GM19463 (cell line): ENCODE results near the gene RBM47.
"Not testable (repeated sequence)": the region's sequence is repeated elsewhere in the genome, so short reads cannot be mapped to it uniquely, and the experiment has no call there.

Source experiments
- ATAC-seq: cut with Tn5 transposase; IDR thresholded peaks from one replicate; pipeline ENCODE4 v1.9.1; 2021; ENCODE audit warnings: mild to moderate bottlenecking, moderate library complexity; ENCODE audit not compliant: unreplicated experiment

The RBM47 gene

GRCh38 chr4:40544221-40544620 is 85.4 kb downstream of the RBM47 start:
- ATAC-seq = no peak

- ATAC-seq = no peak
Measured at GRCh38 chr4:40540800-40541199, 88.9 kb downstream of the RBM47 start.

- ATAC-seq = peak; percentile 60
Measured at GRCh38 chr4:40536032-40536431, 93.6 kb downstream of the RBM47 start.

GRCh38 chr4:40531636-40532023 is 98.0 kb downstream of the RBM47 start:
- ATAC-seq = no peak

GRCh38 chr4:40530961-40531635 is 98.6 kb downstream of the RBM47 start:
- no peak for ATAC-seq

- ATAC-seq = no peak
Measured at GRCh38 chr4:40526741-40527140, 102.9 kb downstream of the RBM47 start.

GRCh38 chr4:40525752-40526598 is 103.7 kb downstream of the RBM47 start:
- ATAC-seq = no peak

GRCh38 chr4:40524366-40525041 is 105.2 kb downstream of the RBM47 start:
- ATAC-seq = no peak

GRCh38 chr4:40523581-40523980 is 106.1 kb downstream of the RBM47 start:
- no peak for ATAC-seq

- no peak for ATAC-seq
Measured at GRCh38 chr4:40521957-40522356, 107.7 kb downstream of the RBM47 start.

- no peak for ATAC-seq
Measured at GRCh38 chr4:40520533-40520932, 109.1 kb downstream of the RBM47 start.

GRCh38 chr4:40517081-40517480 is 112.6 kb downstream of the RBM47 start:
- not testable (repeated sequence) for ATAC-seq

GRCh38 chr4:40516651-40517050 is 113.0 kb downstream of the RBM47 start:
- ATAC-seq = peak; percentile 32

GRCh38 chr4:40515398-40516293 is 114.0 kb downstream of the RBM47 start:
- ATAC-seq = peak; percentile 79

GRCh38 chr4:40515037-40515397 is 114.6 kb downstream of the RBM47 start:
- ATAC-seq = no peak

- ATAC-seq = no peak
Measured at GRCh38 chr4:40514497-40514951, 115.1 kb downstream of the RBM47 start.

- no peak for ATAC-seq
Measured at GRCh38 chr4:40511036-40511614, 118.5 kb downstream of the RBM47 start.

GRCh38 chr4:40507977-40508376 is 121.7 kb downstream of the RBM47 start:
- ATAC-seq = no peak

GRCh38 chr4:40506492-40506891 is 123.2 kb downstream of the RBM47 start:
- ATAC-seq = no peak

- no peak for ATAC-seq
Measured at GRCh38 chr4:40506066-40506465, 123.6 kb downstream of the RBM47 start.
